Stimulated activated CD8-positive, alpha-beta memory T cell treated with anti-CD3 and anti-CD28 coated beads, Interleukin-12 subunit alpha, Interleukin-12 subunit beta, amount 100 ng/mL, for 24 hours (primary cell): ENCODE results near the gene BIN1.
"Not testable (repeated sequence)": the region's sequence is repeated elsewhere in the genome, so short reads cannot be mapped to it uniquely, and the experiment has no call there.

Source experiments
- DNase-seq: peaks from one replicate; pipeline ENCODE4 v3.0.0-alpha.2; 2020; ENCODE audit errors: extremely low read depth

BIN1 gene

GRCh38 chr2:127133793-127134192 lies 26.8 kb upstream of the BIN1 start:
- DNase-seq, result no peak

- DNase-seq, result no peak
These were observed 23.5 kb upstream of the BIN1 start for GRCh38 chr2:127130421-127130820.

- no peak for DNase-seq
These were observed 23.0 kb upstream of the BIN1 start for GRCh38 chr2:127129937-127130336.

- DNase-seq, result no peak
These were observed 21.5 kb upstream of the BIN1 start for GRCh38 chr2:127128445-127128904.

- no peak for DNase-seq
These were observed 18.9 kb upstream of the BIN1 start for GRCh38 chr2:127125821-127126220.

- DNase-seq, result no peak
These were observed 17.5 kb upstream of the BIN1 start for GRCh38 chr2:127124426-127124825.

GRCh38 chr2:127122361-127123027 lies 15.5 kb upstream of the BIN1 start:
- no peak for DNase-seq

GRCh38 chr2:127121776-127122176 lies 14.8 kb upstream of the BIN1 start:
- DNase-seq, result no peak

GRCh38 chr2:127121353-127121752 lies 14.4 kb upstream of the BIN1 start:
- DNase-seq, result no peak

- not testable (repeated sequence) for DNase-seq
These were observed 13.5 kb upstream of the BIN1 start for GRCh38 chr2:127120408-127120807.

- DNase-seq, result no peak
These were observed 11.5 kb upstream of the BIN1 start for GRCh38 chr2:127118467-127118866.

GRCh38 chr2:127118038-127118437 lies 11.1 kb upstream of the BIN1 start:
- no peak for DNase-seq

GRCh38 chr2:127117603-127118002 lies 10.6 kb upstream of the BIN1 start:
- no peak for DNase-seq

- no peak for DNase-seq
These were observed 8.7 kb upstream of the BIN1 start for GRCh38 chr2:127115471-127116199.

GRCh38 chr2:127110985-127111384 lies 4.0 kb upstream of the BIN1 start:
- DNase-seq, result no peak

- DNase-seq, result no peak
These were observed 1.2 kb upstream of the BIN1 start for GRCh38 chr2:127108090-127108523.

GRCh38 chr2:127107622-127107999 lies 657 bp upstream of the BIN1 start:
- no peak for DNase-seq

GRCh38 chr2:127106457-127106990 lies 430 bp downstream of the BIN1 start:
- no peak for DNase-seq

GRCh38 chr2:127105656-127106456 lies 1.1 kb downstream of the BIN1 start:
- DNase-seq, result no peak

- no peak for DNase-seq
These were observed 1.9 kb downstream of the BIN1 start for GRCh38 chr2:127104881-127105655.

- no peak for DNase-seq
These were observed 2.7 kb downstream of the BIN1 start for GRCh38 chr2:127104166-127104660.
